ENCODE results near the gene PARP1.

DNA sequence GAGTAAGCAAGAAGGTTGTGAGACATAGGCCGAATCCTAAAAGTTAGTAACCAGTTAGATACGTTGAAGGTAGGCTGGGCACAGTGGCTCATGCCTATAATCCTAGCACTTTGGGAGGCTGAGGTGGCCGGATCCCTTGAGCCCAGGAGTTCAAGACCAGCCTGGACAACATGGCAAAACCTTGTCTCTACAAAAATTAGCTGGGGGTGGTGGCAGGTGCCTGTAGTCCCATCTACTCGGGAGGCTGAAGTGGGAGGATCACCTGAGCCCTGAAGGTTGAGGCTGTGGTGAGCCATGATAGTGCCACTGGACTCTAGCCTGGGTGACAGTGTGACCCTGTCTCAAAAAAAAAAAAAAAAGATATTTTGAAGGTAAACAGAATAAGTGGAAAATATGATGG is 1.5 kb upstream of the PARP1 start:
- TF ChIP-seq, protein P1, sequence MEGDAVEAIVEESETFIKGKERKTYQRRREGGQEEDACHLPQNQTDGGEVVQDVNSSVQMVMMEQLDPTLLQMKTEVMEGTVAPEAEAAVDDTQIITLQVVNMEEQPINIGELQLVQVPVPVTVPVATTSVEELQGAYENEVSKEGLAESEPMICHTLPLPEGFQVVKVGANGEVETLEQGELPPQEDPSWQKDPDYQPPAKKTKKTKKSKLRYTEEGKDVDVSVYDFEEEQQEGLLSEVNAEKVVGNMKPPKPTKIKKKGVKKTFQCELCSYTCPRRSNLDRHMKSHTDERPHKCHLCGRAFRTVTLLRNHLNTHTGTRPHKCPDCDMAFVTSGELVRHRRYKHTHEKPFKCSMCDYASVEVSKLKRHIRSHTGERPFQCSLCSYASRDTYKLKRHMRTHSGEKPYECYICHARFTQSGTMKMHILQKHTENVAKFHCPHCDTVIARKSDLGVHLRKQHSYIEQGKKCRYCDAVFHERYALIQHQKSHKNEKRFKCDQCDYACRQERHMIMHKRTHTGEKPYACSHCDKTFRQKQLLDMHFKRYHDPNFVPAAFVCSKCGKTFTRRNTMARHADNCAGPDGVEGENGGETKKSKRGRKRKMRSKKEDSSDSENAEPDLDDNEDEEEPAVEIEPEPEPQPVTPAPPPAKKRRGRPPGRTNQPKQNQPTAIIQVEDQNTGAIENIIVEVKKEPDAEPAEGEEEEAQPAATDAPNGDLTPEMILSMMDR (conservative IDR thresholded peaks at IDR 0.05; ENCODE audit: low read length): no peak
- no peak for TF ChIP-seq EZH2phosphoT487 (IDR thresholded peaks at IDR 0.05; ENCODE audit: borderline replicate concordance, low read depth, low read length)
